Naive B cell (primary cell): ENCODE data around the gene EIF5AL1. TPM values are rescaled to one million over a fixed set of nuclear protein-coding genes. Genes with fewer than 3 reads are reported as not detected.
"Not testable (repeated sequence)": the region's sequence is repeated elsewhere in the genome, so short reads cannot be mapped to it uniquely, and the experiment has no call there.

Source experiments
- ATAC-seq, 2 donors: fragments of 150-1000 bp; cut with Tn5 transposase; 2 replicates each; pipeline ENCODE4 v1.10.0; 2021; ENCODE audit warnings: low read depth in 2 of 2, mild to moderate bottlenecking in 2 of 2, moderate library complexity in 2 of 2
- DNase-seq: peaks from one replicate; pipeline ENCODE4 v3.0.0; 2022
- H3K27ac Mint-ChIP-seq, 6 donors: one replicate each; pipeline ENCODE4 v1.8.0; 2020 to 2022; ENCODE audit warnings: mild to moderate bottlenecking in 6 of 6, mixed read lengths in 6 of 6, moderate library complexity in 5 of 6, inconsistent platforms in 2 of 6
- H3K27me3 Mint-ChIP-seq, 3 donors: one replicate each; pipeline ENCODE4 v1.8.0; 2021 to 2022; ENCODE audit warnings: mixed read lengths in 3 of 3, mild to moderate bottlenecking in 1 of 3
- H3K36me3 Mint-ChIP-seq, 2 donors: one replicate each; pipeline ENCODE4 v1.8.0; 2020 to 2022; ENCODE audit warnings: mixed read lengths in 2 of 2, inconsistent platforms in 1 of 2, mild to moderate bottlenecking in 1 of 2
- H3K4me1 Mint-ChIP-seq, 3 donors: one replicate each; pipeline ENCODE4 v1.8.0; 2020 to 2022; ENCODE audit warnings: mixed read lengths in 3 of 3, inconsistent platforms in 1 of 3, mild to moderate bottlenecking in 1 of 3, moderate library complexity in 1 of 3
- H3K4me3 Mint-ChIP-seq, 8 donors: one replicate each; pipeline ENCODE4 v1.8.0; 2020 to 2022; ENCODE audit warnings: mild to moderate bottlenecking in 8 of 8, mixed read lengths in 8 of 8, moderate library complexity in 8 of 8, inconsistent platforms in 2 of 8
- H3K9me3 Mint-ChIP-seq, 7 donors: one replicate each; pipeline ENCODE4 v1.8.0; 2020 to 2022; ENCODE audit warnings: mixed read lengths in 7 of 7, mild to moderate bottlenecking in 5 of 7, inconsistent platforms in 2 of 7, moderate library complexity in 1 of 7
- polyA plus RNA-seq, 6 donors: library from polyadenylated mRNA; unstranded; fragments of 300-500 nt; fragmentation: Illumina TruSeq; gene quantifications; one replicate each; pipeline ENCODE4 v1.2.3, GENCODE V29; 2021; ENCODE audit warnings: low read depth in 6 of 6

EIF5AL1 gene
- polyA plus RNA-seq, 6 donors from 2014 or later: 0.12 to 0.52 (median 0.36) TPM

DNA sequence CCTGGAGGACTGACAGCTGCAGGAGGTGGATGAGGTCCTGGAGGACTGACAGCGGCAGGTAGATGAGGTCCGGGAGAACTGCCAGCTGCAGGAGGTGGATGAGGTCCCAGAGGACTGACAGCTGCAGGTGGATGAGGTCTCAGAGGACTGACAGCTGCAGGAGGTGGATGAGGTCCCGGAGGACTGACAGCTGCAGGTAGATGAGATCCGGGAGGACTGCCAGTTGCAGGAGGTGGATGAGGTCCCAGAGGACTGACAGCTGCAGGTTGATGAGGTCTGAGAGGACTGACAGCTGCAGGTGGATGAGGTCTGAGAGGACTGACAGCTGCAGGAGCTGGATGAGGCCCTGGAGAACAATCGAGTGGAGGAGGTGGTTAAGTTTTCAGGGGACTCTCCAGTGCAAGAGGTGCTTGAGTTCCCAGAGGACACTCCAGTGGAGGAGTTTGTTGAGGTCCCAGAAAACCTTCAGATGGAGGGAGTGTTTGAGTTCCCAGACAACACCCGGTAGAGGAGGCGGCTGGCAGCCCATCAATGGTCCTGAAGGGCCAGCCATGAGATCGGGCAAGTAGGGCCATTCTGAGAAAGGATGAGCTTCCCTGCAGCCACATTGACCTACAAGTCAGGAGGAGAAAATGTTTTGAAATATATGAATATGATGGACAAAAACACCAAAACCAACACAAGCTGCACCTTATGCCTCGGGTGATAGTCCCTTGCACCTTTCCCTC is 4.7 kb upstream of the EIF5AL1 start:
- peak overlapping the region in 1 of 8 donors; percentile 25 for H3K4me3 Mint-ChIP-seq

DNA sequence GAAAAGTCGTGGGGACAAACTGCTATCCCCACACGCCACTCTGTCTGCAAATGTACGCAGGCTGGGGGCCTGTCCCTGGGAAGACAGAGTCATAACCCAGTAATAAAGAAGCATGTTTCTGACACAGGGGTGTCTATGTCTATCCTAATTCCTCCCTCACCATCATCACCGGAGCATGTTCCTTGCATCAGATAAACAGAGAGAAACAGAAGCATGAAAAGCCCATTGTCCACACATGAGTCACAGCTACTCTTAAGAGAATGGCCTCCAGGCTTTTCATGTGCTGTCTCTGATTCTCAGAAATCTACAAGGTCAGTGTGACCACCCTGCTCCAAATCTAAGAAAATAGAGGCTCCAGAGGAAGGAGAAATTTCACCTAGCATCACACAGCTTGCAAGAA is 4.1 kb upstream of the EIF5AL1 start:
- DNase-seq, H3K9me3 Mint-ChIP-seq, H3K4me3 Mint-ChIP-seq, H3K27ac Mint-ChIP-seq, H3K4me1 Mint-ChIP-seq, ATAC-seq: not testable (repeated sequence)
- peaks cover 12 to 29% (median 25%) of the 10 kb centered on the region in 3 donors for H3K27me3 Mint-ChIP-seq
- peaks cover 0 to 11% of the 10 kb centered on the region in 2 donors for H3K36me3 Mint-ChIP-seq

More for the DNA sequence above, 4.7 kb upstream of the EIF5AL1 start:
- Mint-ChIP-seq H3K9me3 (no peaks in the 10 kb centered on the region), H3K36me3 (peaks cover 0 to 11% of the 10 kb centered on the region in 2 donors), H3K27me3 (peaks cover 12 to 35% (median 32%) of the 10 kb centered on the region in 3 donors), H3K4me1 (no peaks in the 10 kb centered on the region), H3K27ac (peak overlapping the region in 1 of 6 donors; percentile 33)
- ATAC-seq: no peak
- DNase-seq: no peak

DNA sequence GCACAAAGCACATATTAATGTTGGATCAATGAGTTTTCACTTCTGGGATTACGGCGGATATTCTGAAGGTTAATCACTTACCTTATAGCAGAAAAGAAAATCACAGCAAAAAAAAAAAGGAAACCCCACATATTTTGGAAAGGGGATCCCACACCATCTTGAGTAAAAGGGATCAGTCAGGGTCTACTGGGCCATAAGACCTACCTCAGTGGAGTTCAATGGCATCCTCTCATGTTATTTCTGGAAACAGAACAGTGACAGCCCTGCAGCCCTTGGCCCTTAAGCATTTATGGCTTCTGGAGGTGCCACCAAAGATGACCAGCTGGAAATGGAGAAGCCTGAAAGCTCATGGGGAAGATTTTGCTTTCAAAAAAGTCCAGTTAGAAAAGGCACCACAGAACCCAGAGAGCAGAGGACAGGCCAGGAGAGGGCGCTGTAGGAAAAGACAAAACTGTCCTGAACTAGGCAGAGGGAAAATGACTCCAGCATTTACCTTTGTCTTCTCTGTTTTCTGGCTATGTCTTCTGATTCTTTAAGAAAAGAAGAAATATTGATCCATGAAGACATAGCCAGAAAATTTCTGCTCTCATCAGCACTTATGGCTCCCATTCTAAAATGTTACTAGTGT is 2.9 kb upstream of the EIF5AL1 start:
- not testable (repeated sequence) for DNase-seq, H3K9me3 Mint-ChIP-seq, H3K27ac Mint-ChIP-seq, H3K4me1 Mint-ChIP-seq, H3K4me3 Mint-ChIP-seq
- Mint-ChIP-seq H3K27me3 (peaks cover 12 to 22% (median 19%) of the 10 kb centered on the region in 3 donors), H3K36me3 (peaks cover 0 to 11% of the 10 kb centered on the region in 2 donors)
- peak in 1 of 2 donors; percentile 40 for ATAC-seq

DNA sequence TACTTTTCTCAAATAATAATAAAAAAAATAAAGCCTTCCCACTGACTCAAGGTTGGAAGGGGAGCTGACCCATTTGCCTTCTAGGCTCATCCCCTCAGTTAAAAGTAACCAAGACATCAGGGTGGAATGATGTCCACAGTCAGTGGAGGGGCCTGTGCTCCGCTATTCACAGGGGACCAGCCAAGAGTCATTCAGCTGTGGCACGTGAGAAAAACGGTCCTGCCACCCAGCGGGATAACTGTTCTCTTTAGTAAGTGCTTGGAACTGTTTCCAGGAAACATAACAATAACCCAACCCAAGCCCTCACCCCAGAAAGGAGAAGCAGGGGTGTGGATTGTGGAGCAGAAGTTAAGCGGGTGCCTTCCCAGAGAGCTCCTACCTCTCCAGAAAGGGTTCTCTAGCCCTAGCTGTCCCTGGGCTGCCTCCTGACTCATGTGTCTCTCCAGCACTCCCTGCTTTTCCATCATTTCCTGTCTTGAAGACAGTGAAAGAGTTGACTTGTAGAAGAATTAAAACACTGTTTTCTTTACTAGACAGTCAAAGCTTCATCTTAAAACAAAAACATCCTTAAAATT is 2.3 kb upstream of the EIF5AL1 start:
- H3K4me3 Mint-ChIP-seq, DNase-seq, H3K4me1 Mint-ChIP-seq, H3K27ac Mint-ChIP-seq, ATAC-seq, H3K9me3 Mint-ChIP-seq: not testable (repeated sequence)
- peaks cover 0 to 11% of the 10 kb centered on the region in 2 donors for H3K36me3 Mint-ChIP-seq
- peaks cover 12 to 22% (median 19%) of the 10 kb centered on the region in 3 donors for H3K27me3 Mint-ChIP-seq

DNA sequence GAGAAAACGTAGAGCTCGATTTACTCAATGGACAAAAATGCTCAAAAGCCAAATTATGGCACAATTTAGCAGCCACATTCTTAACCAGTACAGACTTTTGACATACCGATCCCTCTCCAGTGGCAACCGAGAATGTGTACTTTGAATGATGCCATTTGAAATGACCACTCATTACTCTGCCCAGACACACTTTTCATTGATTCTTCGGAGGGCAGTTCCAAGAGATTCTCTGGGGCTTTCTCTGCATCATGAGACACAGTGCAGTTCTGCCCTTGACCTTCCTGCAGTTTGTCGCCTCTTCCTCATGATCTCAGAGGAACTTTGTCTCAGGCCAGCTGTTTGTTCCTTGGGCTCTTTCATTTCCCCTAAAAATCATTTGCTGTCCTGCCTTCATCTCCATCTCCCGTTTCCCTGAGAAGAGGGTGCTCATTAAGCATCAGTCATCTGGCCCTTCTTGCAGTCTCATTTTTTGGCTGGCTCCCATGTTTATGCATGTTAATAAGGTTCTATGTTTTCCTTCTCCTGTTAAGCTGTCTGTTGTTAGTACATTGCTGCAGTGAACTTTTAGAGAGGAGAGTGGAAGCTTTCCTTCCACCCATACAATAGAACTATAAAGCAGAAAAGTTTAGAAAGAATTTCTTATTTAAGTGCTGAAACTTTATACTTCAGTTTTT is 4.3 kb downstream of the EIF5AL1 start:
- not testable (repeated sequence) for H3K4me3 Mint-ChIP-seq, ATAC-seq, H3K27ac Mint-ChIP-seq, DNase-seq, H3K9me3 Mint-ChIP-seq, H3K36me3 Mint-ChIP-seq, H3K4me1 Mint-ChIP-seq
- H3K27me3 Mint-ChIP-seq: peaks cover 5 to 17% (median 15%) of the 10 kb centered on the region in 3 donors

DNA sequence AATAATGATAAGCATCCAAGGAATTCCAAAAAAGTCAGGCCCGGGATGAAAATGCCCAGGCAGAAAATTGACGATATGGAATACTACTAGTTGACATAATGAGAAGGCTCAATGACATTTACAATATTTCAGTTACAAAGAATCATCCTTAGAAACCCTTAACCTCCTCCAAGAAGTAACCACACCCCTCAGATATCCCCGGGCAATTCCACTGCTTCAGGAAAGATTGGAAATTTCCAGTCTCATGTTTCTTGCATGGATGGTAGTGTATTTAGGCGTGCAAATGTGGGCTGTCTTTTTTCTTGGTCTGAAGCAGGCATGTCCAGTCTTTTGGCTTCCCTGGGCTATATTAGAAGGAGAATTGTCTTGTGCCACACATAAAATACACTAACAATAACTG is 5.2 kb downstream of the EIF5AL1 start:
- H3K4me1 Mint-ChIP-seq, DNase-seq, H3K4me3 Mint-ChIP-seq, H3K27ac Mint-ChIP-seq, H3K36me3 Mint-ChIP-seq, ATAC-seq, H3K9me3 Mint-ChIP-seq: not testable (repeated sequence)
- peaks cover 5 to 19% (median 15%) of the 10 kb centered on the region in 3 donors for H3K27me3 Mint-ChIP-seq

DNA sequence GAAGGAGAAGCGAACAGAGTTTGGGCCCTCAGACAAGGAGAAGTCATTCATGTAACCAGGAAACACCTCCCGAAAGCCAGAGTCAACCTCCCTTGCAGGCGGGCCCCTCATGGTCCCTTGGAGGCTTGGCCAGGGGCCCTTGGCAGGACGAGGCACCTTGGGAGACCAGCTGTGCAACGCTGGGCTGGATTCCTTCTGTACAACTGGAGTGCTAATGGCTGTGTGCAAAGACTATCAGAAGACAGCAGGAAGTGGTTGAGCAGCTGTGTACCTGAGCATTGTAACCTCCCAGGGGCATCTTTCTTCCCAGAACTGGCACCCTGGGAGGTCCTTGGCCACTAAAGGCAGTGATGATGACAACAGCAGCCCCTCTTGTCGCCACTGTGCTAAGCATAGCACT is 9.4 kb downstream of the EIF5AL1 start:
- H3K27me3 Mint-ChIP-seq: peaks cover 3 to 12% (median 10%) of the 10 kb centered on the region in 3 donors
- H3K4me1 Mint-ChIP-seq, ATAC-seq, H3K4me3 Mint-ChIP-seq, H3K9me3 Mint-ChIP-seq, H3K36me3 Mint-ChIP-seq, H3K27ac Mint-ChIP-seq, DNase-seq: not testable (repeated sequence)

DNA sequence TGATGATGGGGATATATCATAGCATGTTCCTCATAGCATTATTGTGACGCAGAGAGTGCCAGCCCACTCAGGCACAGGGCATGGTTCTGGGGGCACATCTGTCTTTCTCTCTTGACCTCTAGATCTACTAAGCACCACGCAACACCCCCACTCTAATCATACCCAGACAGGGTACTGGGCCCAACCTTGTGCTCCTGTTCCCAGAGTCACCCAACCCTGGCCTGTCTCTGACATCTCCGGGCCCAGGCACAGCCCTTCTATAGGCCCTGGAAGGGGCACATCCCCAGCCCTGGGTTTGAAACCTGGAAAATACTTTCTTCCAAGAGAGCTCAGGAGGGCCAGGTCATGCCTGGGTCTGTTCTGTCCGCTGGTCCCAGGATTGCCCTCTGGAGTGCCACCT is 10.1 kb downstream of the EIF5AL1 start:
- not testable (repeated sequence) for H3K36me3 Mint-ChIP-seq, H3K27ac Mint-ChIP-seq, H3K4me3 Mint-ChIP-seq, H3K9me3 Mint-ChIP-seq, H3K27me3 Mint-ChIP-seq, ATAC-seq, DNase-seq, H3K4me1 Mint-ChIP-seq

DNA sequence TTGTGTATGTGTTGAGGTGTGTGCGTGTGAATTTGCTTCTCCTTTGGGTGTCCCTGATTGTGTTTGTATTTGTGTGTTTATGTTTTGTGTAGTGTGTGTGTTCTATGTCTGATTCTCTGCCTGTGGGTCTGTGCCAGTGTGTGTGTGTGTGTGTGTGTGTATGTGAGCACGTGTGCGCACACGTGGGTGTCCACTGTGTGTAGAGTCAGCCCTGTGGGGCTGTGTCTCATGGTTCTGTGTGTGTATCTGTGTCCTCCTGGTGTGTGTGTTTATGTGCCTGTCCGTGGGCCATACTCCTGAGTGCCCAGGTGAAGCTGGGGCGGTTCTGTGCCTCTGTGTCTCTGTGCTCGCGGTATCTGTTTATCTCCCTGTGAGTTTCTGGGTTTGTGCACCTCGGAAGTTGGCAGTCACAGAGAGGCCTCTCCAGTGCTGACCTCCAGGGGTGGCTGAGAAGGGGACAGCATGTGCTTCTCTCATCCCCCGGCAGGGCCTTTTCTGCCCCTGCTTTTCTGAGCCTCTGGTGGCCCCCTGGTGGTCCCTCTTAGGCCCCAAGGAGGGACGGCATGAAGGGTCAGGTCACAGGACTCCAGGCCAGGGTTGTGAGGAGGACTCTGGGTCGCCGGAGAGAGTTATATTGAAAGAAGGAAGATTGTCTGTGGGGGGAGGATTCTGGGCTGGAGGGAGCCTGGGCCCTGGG is 11.0 kb downstream of the EIF5AL1 start:
- not testable (repeated sequence) for H3K27me3 Mint-ChIP-seq, DNase-seq, H3K36me3 Mint-ChIP-seq

DNA sequence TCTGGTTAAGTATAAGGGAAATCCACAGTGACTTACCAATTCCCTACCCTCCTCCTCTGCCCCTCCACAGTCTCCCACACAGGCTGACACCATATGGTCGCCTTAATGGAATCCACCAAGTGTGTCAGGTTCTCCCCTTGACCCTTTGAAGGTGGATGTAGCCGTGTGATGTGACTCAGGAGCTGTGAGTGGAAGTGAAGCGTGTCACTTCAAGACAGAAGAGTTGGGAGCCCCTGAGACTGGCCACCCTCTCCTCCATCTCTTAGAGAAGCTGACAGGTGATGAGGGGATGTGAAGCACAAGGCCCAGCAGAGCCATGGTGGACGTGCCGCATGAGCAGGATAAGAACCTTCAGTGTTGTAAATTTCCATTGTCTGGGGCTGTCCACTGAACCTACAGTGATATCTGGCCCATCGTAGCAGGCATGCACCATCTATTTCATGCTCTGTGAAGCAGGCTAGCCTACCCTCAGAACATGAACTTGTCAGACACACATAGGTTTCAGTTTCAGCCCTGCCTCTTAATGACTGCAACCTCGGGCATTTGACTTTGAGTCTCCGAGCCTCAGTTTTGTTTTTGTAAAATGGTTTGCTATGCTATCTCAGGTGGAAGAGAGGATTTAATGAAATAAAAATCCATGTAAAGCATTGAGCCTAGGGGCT is 12.8 kb downstream of the EIF5AL1 start:
- H3K27ac Mint-ChIP-seq, H3K4me1 Mint-ChIP-seq, ATAC-seq, DNase-seq, H3K36me3 Mint-ChIP-seq, H3K27me3 Mint-ChIP-seq, H3K9me3 Mint-ChIP-seq, H3K4me3 Mint-ChIP-seq: not testable (repeated sequence)

More for the DNA sequence above, 11.0 kb downstream of the EIF5AL1 start:
- ATAC-seq, H3K4me1 Mint-ChIP-seq, H3K9me3 Mint-ChIP-seq, H3K4me3 Mint-ChIP-seq: not testable (repeated sequence)
- H3K27ac Mint-ChIP-seq: peak overlapping the region in 2 of 6 donors; percentile 42 to 73

DNA sequence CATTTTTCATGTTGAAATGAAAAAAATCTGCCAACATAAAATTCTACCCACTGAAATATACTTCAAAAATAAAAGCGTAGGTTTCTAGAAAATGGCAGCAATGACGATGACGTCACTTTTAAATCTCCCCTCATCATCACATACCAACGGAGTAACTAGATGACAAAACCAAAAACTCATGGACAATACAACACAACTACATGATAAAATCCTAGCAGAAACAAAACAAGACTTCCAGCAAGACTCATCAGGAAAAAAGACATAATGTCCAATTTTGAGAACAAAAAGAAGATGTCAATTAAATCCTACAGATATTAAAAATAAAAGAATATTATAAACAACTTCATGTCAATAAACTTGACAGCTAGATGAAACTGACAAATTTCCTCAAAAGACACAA is 15.9 kb downstream of the EIF5AL1 start:
- not testable (repeated sequence) for H3K27ac Mint-ChIP-seq, H3K27me3 Mint-ChIP-seq, H3K4me3 Mint-ChIP-seq, H3K9me3 Mint-ChIP-seq, H3K36me3 Mint-ChIP-seq, DNase-seq, ATAC-seq, H3K4me1 Mint-ChIP-seq

DNA sequence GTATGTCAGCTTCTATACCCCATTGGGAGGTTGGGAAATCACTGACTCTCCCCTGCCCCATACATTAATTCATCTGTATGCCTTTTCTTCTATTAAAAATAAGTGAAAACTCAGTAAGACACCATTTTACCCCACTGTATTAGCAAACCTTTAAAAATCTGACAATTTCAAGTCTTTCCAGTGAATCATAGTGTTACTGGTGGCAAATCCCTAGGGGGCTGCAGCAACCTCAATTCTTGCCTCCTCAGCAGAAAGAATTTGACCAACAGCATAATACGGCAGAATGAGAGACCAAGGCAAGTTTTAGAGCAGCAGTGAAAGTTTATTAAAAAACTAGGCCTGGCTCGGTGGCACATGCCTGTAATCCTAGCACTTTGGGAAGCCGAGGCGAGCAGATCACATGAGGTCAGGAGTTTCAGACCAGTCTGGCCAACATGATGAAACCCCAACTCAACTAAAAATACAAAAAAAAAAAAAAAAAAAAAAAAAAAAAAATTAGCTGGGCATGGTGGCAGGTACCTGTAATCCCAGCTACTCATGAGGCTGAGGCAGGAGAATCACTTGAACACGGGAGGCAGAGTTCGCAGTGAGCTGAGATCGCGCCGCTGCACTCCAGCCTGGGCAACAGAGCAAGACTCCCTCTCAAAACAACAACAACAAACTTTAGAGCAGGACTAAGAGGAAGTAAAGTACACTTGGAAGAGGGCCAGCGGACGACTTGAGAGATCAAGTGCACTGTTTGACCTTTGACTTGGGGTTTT is 21.0 kb downstream of the EIF5AL1 start:
- H3K27me3 Mint-ChIP-seq, H3K36me3 Mint-ChIP-seq, H3K4me1 Mint-ChIP-seq, DNase-seq, H3K9me3 Mint-ChIP-seq, H3K4me3 Mint-ChIP-seq, ATAC-seq, H3K27ac Mint-ChIP-seq: not testable (repeated sequence)
